ENCODE measurements around the gene DNAH11. TPM values are rescaled to one million over a fixed set of nuclear protein-coding genes. Genes with fewer than 3 reads are reported as not detected.

The DNAH11 gene
- polyA plus RNA-seq, 1 experiment = 0.59 TPM

DNA sequence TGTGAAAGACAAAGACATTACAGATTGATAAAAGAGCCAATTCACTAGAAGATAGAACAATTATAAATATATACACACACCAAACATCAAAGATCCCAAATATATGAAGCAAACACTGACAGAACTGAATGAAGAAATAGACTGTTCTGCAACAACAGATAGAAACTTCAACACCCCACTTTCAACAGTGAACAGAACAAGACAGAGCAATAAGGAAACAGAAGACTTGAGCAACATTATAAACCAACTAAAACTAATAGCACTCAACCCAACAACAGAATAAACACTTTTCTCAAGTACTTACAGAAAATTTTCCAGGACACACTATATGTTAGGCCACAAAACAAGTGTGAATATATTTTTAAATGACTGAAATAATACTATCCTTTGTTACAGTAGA is 392.0 kb downstream of the DNAH11 start:
- no peaks in the 10 kb centered on the region for H3K27me3 ChIP-seq (ENCODE audit: control insufficient read depth, insufficient read depth, low read length)
- POLR2A ChIA-PET = no interaction called here
- DNase-seq (ENCODE audit: low read depth) = no peak
- no peaks in the 10 kb centered on the region for H3K36me3 ChIP-seq (ENCODE audit: control insufficient read depth, insufficient read depth, low read length)
- CTCF ChIA-PET = no interaction called here
- TF ChIP-seq, protein P1, sequence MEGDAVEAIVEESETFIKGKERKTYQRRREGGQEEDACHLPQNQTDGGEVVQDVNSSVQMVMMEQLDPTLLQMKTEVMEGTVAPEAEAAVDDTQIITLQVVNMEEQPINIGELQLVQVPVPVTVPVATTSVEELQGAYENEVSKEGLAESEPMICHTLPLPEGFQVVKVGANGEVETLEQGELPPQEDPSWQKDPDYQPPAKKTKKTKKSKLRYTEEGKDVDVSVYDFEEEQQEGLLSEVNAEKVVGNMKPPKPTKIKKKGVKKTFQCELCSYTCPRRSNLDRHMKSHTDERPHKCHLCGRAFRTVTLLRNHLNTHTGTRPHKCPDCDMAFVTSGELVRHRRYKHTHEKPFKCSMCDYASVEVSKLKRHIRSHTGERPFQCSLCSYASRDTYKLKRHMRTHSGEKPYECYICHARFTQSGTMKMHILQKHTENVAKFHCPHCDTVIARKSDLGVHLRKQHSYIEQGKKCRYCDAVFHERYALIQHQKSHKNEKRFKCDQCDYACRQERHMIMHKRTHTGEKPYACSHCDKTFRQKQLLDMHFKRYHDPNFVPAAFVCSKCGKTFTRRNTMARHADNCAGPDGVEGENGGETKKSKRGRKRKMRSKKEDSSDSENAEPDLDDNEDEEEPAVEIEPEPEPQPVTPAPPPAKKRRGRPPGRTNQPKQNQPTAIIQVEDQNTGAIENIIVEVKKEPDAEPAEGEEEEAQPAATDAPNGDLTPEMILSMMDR (IDR thresholded peaks at IDR 0.05; ENCODE audit: insufficient read depth, low read depth, low read length) = no peak
- no peak overlapping the region for H3K4me3 ChIP-seq (ENCODE audit: low read depth, low read length)

DNA sequence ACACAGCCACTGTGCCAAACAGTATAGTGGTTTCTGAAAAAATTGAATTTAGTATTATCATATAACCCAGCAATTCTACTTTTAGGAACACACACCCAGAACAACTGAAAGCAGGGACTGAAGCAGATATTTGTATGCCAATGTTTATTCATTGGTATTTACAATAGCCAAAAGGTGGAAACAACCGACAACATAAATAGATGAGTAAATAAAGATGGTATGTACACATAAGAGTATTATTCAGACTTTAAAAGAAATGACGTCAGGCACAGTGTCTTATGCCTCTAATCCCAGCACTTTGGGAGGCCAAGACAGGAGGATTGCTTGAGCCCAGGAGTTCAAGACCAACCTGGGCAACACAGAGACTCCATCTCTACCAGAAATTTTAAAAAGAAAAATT is 395.6 kb downstream of the DNAH11 start:
- H3K4me3 ChIP-seq (ENCODE audit: low read depth, low read length) = no peak overlapping the region
- ChIA-PET POLR2A (no interaction called here), CTCF (no interaction called here)
- no peak for DNase-seq (ENCODE audit: low read depth)
- no peaks in the 10 kb centered on the region for H3K36me3 ChIP-seq (ENCODE audit: control insufficient read depth, insufficient read depth, low read length)
- no peaks in the 10 kb centered on the region for H3K27me3 ChIP-seq (ENCODE audit: control insufficient read depth, insufficient read depth, low read length)
- TF ChIP-seq, protein P1 (IDR thresholded peaks at IDR 0.05; ENCODE audit: insufficient read depth, low read depth, low read length) = no peak

DNA sequence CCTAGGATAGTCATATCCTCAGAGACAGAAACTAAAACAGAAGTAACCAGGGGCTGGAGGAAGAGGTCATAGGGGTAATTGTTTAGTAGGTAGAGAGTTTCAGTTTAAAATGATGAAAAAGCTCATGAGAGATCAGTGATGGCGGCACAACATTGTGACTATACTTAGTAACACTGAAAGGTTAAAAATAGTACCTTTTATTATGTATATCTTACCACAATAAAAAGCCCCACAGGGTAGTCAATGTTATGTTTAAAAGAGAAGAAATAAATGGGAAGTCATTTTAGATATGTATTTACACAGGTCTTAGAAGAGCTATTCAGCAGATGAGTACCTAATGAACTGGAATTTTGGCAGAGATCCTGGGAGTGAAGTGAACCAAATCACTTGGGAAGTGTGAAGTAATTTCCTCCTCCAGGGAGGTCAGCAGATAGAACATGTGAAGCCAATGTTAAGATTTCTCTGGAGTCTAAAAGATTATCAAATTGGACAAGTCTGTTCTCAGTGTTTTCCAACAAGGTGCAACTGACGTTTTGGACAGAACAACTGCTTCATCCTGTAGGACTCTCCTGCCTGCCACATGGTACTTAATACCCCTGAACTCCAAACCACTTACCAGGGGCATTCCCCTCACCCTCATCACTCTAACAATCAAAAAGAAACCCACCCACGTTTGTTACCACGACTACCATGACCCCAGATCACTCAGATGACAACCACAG is 396.5 kb downstream of the DNAH11 start:
- DNase-seq (ENCODE audit: low read depth) = no peak
- H3K36me3 ChIP-seq (ENCODE audit: control insufficient read depth, insufficient read depth, low read length) = no peaks in the 10 kb centered on the region
- CTCF ChIA-PET = interaction anchor here (1.2 kb wide), 1 partner anchor 260 kb away, joined by 3 read pairs; no protein-coding TSS in a partner anchor

DNA sequence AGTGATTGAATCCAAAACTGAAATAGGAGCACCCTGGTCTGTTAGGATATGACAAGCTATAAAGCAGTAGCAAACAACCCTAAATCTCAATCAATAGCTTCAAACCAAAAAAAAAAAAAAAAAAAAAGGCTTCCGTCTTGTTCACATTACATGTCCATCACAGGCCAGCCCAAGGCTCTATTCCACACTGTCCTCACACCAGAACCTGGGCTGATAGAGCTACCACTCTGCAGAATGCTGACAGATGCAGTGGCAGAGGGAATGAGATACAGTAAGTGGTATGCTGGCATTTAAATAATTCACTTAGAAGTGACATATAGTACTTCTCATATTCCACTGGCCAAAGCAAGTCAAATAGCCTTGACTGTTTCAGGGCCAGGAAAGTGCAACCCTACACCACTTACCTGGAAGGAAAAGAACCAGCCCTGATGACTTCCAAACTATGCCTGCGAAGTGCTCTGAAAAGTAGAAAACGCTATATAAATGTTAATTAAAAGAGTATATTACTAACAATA is 397.1 kb downstream of the DNAH11 start:
- no peaks in the 10 kb centered on the region for H3K27me3 ChIP-seq (ENCODE audit: control insufficient read depth, insufficient read depth, low read length)
- no peak for DNase-seq (ENCODE audit: low read depth)
- no peak overlapping the region for H3K4me3 ChIP-seq (ENCODE audit: low read depth, low read length)
- ChIA-PET CTCF (interaction anchor here (1.2 kb wide), 1 partner anchor 261 kb away, joined by 3 read pairs; no protein-coding TSS in a partner anchor), POLR2A (no interaction called here)
- TF ChIP-seq, protein P1 (IDR thresholded peaks at IDR 0.05; ENCODE audit: insufficient read depth, low read depth, low read length) = no peak
- H3K36me3 ChIP-seq (ENCODE audit: control insufficient read depth, insufficient read depth, low read length) = no peaks in the 10 kb centered on the region

More for the DNA sequence above, 396.5 kb downstream of the DNAH11 start:
- POLR2A ChIA-PET = no interaction called here
- no peak overlapping the region for H3K4me3 ChIP-seq (ENCODE audit: low read depth, low read length)
- no peaks in the 10 kb centered on the region for H3K27me3 ChIP-seq (ENCODE audit: control insufficient read depth, insufficient read depth, low read length)
- TF ChIP-seq, protein P1 (IDR thresholded peaks at IDR 0.05; ENCODE audit: insufficient read depth, low read depth, low read length) = no peak

DNA sequence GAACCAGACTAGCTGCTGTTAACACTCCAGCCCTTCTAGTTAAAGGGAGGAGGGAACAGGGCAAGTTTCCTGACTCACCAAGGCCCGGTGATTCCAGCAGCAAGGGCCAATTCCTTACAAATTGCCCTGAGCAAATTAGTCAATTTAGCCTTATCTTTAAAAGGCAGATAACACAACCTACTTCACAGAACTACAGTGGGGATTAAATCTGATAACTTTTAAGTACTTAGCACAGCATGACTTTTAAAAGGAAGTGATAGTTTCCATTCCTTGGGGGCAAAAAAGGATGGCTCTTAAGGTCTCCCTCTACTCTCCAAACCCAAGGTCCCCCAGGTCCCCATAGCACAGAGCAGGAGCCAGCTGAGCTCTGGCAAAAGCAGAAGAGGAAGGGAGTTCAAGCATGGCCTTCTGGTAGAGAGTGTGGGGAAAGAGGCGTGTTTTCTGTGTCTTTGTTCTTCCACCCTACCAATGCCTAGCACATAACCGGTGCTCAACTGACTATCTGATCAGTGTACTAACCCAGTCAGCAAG is 398.8 kb downstream of the DNAH11 start:
- Histone ChIP-seq H3K36me3 (ENCODE audit: control insufficient read depth, insufficient read depth, low read length) (no peaks in the 10 kb centered on the region), H3K27me3 (ENCODE audit: control insufficient read depth, insufficient read depth, low read length) (no peaks in the 10 kb centered on the region), H3K4me3 (ENCODE audit: low read depth, low read length) (no peak overlapping the region)
- no peak for DNase-seq (ENCODE audit: low read depth)
- POLR2A ChIA-PET = no interaction called here
- TF ChIP-seq, protein P1 (IDR thresholded peaks at IDR 0.05; ENCODE audit: insufficient read depth, low read depth, low read length) = no peak
- CTCF ChIA-PET = interaction anchor here (0.7 kb wide), 1 partner anchor 35 kb away, joined by 3 read pairs; no protein-coding TSS in a partner anchor
